ENCODE data around the gene EFCAB6.

EFCAB6 gene

DNA sequence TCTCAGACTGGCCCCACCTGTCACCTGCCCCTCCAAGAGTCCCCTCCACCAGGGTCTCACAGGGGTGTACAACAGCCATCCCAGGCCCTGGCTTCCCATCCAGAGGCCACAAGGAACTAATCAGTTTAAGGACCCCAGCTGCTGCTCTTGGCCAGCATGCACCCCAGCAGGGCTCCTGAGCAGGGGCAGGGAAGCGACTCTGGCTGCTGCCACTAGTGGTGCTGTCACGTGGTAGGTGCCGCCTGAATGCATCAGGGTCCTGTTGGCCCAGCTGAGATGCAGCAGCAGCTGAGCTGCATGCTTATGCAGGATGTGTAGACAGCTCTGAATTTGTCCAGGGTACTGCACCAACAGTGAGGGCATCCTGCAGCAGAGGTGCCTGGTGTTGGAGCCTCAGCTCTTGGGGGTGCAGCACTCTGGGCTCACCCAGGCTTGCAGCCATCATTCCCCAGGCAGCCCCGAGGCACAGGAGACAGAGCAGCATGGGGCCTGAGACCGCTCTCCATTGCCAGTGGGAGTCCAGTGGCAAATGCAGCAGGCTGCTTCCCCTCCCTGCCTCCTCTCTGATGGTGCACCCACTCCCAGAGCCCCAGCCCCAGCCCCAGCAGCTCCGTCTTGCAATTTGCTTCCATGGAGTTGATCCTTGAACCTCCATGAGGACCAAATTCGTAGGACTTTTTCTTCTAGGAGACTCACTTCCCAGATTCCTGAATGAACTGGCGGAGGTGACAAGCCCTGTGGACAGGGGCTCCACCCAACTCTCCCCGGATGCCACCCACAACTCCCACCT is 301.6 kb downstream of the EFCAB6 start:
- H3K4me3 ChIP-seq (ENCODE audit: low read length), result no peak overlapping the region
- DNase-seq (ENCODE audit: low read depth), result no peak
- TF ChIP-seq, protein P1, sequence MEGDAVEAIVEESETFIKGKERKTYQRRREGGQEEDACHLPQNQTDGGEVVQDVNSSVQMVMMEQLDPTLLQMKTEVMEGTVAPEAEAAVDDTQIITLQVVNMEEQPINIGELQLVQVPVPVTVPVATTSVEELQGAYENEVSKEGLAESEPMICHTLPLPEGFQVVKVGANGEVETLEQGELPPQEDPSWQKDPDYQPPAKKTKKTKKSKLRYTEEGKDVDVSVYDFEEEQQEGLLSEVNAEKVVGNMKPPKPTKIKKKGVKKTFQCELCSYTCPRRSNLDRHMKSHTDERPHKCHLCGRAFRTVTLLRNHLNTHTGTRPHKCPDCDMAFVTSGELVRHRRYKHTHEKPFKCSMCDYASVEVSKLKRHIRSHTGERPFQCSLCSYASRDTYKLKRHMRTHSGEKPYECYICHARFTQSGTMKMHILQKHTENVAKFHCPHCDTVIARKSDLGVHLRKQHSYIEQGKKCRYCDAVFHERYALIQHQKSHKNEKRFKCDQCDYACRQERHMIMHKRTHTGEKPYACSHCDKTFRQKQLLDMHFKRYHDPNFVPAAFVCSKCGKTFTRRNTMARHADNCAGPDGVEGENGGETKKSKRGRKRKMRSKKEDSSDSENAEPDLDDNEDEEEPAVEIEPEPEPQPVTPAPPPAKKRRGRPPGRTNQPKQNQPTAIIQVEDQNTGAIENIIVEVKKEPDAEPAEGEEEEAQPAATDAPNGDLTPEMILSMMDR (conservative IDR thresholded peaks at IDR 0.05; ENCODE audit: low read depth, low read length), result no peak

DNA sequence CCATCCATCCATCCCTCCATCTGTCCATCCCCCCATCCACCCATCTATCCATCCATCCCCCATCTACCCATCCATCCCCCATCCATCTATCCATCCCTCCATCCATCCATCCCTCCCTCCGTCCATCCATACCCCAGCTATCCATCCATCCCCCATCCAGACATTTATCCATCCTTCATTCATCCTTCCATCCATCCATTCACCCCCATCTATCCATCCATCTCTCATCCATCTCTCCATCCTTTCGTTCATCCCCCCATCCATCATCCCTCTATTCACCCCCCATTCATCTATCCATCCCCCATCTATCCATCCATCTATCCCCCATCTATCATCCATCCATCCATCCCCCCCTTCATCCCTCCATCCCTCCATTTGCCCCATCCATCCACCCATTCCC is 302.8 kb downstream of the EFCAB6 start:
- TF ChIP-seq, protein P1 (conservative IDR thresholded peaks at IDR 0.05; ENCODE audit: low read depth, low read length), result no peak
- no peak overlapping the region for H3K4me3 ChIP-seq (ENCODE audit: low read length)
- no peak for DNase-seq (ENCODE audit: low read depth)

DNA sequence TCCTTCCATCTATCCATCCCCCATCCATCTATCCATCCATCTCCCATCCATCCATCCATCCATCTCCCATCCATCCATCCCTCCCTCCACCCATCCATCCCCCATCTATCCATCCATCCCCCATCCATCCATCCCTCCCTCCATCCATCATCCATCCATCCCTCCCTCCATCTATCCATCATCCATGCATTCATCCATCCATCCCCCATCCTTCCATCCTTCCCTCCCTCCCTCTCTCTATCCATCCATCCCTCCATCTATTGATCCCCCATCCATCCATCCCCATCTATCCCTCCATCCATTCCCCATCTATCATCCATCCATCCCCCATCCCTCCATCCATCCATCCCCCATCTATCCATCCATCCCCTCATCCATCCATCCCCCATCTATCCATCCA is 303.6 kb downstream of the EFCAB6 start:
- no peak overlapping the region for H3K4me3 ChIP-seq (ENCODE audit: low read length)
- TF ChIP-seq, protein P1 (conservative IDR thresholded peaks at IDR 0.05; ENCODE audit: low read depth, low read length), result no peak
- no peak for DNase-seq (ENCODE audit: low read depth)

DNA sequence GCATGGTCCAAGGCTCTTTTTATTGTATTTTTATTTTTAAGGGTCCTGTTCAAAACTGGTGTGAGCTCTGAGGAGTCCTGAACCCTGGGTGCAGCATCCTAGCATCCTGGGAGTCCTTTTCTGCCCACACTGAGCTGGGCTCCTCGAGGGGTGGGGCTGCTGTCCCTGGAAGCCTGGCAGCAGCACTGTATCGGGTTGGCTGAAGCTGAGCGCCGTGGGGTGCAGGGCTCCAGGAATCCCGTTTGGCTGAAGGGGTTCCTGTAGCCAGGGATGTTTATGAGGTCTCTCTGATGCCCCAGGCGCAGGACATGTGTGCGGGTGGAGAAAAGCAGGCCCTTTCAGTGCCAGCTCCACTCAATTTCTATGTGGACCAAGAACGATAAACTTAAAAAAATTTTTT is 304.9 kb downstream of the EFCAB6 start:
- DNase-seq (ENCODE audit: low read depth), result no peak
- TF ChIP-seq, protein P1 (conservative IDR thresholded peaks at IDR 0.05; ENCODE audit: low read depth, low read length), result no peak

DNA sequence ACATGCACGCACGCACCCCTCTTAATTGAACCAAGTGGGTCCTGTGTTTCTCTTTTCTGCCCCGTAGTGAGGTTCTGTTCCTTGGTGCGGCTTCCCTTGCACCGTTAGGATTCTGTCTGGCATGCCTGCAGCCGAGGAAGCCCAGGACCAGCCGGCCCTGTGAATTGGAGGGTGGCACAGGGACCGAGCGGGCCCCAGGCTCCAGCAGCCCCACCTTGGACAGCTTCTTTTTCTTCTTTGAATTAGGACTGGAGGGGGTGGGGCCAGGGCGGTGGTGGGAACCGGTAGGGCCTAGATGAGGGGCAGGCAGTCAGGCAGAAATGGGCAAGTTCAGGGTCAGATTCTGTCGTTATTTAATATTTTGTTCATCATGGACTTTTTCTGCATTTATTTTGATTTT is 305.6 kb downstream of the EFCAB6 start:
- H3K4me3 ChIP-seq (ENCODE audit: low read length), result no peak overlapping the region
- TF ChIP-seq, protein P1 (conservative IDR thresholded peaks at IDR 0.05; ENCODE audit: low read depth, low read length), result no peak
- DNase-seq (ENCODE audit: low read depth), result no peak

More for the DNA sequence above, 304.9 kb downstream of the EFCAB6 start:
- H3K4me3 ChIP-seq (ENCODE audit: low read length), result no peak overlapping the region

DNA sequence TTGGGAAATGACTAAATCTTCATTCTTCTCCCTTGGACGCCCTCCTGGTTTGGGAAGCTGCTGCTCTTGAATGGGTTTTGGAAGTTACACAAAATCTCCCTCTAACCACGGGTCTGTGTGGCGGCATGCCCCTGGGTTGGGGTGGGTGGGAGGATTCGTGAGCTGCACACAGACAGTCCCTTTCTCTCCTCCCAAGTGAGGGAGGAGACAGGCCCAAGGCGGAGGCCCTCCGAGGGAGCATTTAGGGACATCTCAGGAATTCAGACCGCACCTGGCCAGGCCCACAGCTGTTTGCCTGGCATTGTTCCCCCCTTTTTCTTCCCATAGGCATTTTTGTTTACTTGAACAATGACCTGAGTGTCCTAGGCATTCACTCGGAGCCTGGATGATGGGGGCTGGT is 306.2 kb downstream of the EFCAB6 start:
- no peak for DNase-seq (ENCODE audit: low read depth)
- no peak overlapping the region for H3K4me3 ChIP-seq (ENCODE audit: low read length)
- TF ChIP-seq, protein P1 (conservative IDR thresholded peaks at IDR 0.05; ENCODE audit: low read depth, low read length), result no peak

DNA sequence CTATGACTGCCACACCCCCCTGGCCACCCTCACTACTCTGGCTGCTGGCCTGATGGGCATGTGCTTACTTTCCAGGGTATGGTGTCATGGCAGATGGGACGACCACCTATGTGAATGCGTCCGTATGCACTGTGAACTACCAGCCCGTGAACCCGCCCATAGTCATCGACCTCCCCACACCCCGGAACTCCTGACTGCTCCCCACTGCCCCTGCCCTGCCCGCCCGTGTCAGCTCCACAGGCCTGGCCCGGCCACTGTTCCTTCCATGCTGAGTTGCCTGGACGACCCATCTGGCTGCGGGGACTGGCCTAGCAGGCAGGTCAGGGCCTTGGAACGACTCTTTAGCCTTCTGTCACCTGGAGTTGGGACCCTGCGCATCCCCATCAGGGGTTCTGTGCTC is 306.7 kb downstream of the EFCAB6 start:
- no peak for DNase-seq (ENCODE audit: low read depth)
- TF ChIP-seq, protein P1 (conservative IDR thresholded peaks at IDR 0.05; ENCODE audit: low read depth, low read length), result no peak
- H3K4me3 ChIP-seq (ENCODE audit: low read length), result no peak overlapping the region

Data from retinal pigment epithelial cell (primary cell).